Uterus (tissue), 2 donors: ENCODE data around the gene EMILIN2.

Experiments
- POLR2A ChIP-seq, 2 donors: fragments of 450-650 bp; IDR thresholded peaks; one replicate each; pipeline ENCODE4 v1.6.1; 2016; ENCODE audit warnings: antibody characterized with exemption in 2 of 2, mild to moderate bottlenecking in 1 of 2, moderate library complexity in 1 of 2
- TF ChIP-seq, protein P1 (sequence below), 4 experiments: fragments of 200-600 bp in 2 of 4; fragments of 450-650 bp in 2 of 4; sonication (generic) in 2 of 4; IDR thresholded peaks; one replicate each; pipeline ENCODE4 v1.5.1; 2016 to 2019; ENCODE audit warnings: antibody characterized with exemption in 4 of 4, mild to moderate bottlenecking in 2 of 4, moderate library complexity in 1 of 4

DNA sequence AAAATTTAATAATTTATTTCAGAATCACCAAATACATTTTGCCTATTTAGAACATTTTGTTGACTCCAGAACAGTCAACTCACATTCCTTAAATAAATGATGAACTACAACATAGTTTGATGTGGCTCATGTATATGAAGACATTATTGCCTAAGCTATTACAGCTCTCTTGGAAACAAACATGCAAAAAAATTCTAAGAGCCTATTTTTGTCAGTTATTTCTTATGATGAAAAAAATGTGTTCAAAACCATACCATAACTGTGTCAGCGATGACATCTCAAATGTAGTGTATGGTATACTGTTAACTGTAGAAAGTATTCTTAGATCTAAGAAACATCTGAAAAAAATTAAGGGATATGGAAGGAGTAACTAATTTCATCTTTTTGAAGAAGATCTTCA, 6.3 kb upstream of the EMILIN2 start:
- TF ChIP-seq, protein P1, sequence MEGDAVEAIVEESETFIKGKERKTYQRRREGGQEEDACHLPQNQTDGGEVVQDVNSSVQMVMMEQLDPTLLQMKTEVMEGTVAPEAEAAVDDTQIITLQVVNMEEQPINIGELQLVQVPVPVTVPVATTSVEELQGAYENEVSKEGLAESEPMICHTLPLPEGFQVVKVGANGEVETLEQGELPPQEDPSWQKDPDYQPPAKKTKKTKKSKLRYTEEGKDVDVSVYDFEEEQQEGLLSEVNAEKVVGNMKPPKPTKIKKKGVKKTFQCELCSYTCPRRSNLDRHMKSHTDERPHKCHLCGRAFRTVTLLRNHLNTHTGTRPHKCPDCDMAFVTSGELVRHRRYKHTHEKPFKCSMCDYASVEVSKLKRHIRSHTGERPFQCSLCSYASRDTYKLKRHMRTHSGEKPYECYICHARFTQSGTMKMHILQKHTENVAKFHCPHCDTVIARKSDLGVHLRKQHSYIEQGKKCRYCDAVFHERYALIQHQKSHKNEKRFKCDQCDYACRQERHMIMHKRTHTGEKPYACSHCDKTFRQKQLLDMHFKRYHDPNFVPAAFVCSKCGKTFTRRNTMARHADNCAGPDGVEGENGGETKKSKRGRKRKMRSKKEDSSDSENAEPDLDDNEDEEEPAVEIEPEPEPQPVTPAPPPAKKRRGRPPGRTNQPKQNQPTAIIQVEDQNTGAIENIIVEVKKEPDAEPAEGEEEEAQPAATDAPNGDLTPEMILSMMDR (IDR thresholded peaks at IDR 0.05), result no peak
- no peak for TF ChIP-seq POLR2A (IDR thresholded peaks at IDR 0.05)
